Ovary (tissue), 3 donors: ENCODE data around the gene STIMATE.

Source experiments
- CTCF ChIP-seq, 3 donors: fragments of 450-650 bp in 2 of 3; fragments of 200-600 bp in 1 of 3; IDR thresholded peaks; one replicate each; pipeline versions ENCODE4 v1.5.1 to v1.8.0; 2016 to 2022; ENCODE audit warnings: antibody characterized with exemption in 3 of 3, mild to moderate bottlenecking in 1 of 3
- POLR2A ChIP-seq: fragments of 450-650 bp; IDR thresholded peaks from one replicate; pipeline ENCODE4 v1.6.1; 2017; ENCODE audit warnings: antibody characterized with exemption, mild to moderate bottlenecking, moderate library complexity
- donor health status: DM: no; HTN: no; CAD: no.

- TF ChIP-seq POLR2A, result no peak
- no peak for TF ChIP-seq CTCF (IDR thresholded peaks at IDR 0.05)
Observed at GRCh38 chr3:52892625-52893311, 4.6 kb downstream of the STIMATE start.
